Panc1 (cell line): ENCODE measurements around the gene RAB26. TPM values are rescaled to one million over a fixed set of nuclear protein-coding genes. Genes with fewer than 3 reads are reported as not detected.

Experiments
- ATAC-seq: fragments of 200-7000 bp; cut with Tn5 transposase; 2 replicates; pipeline ENCODE4 v1.9.1; 2020; ENCODE audit warnings: mild to moderate bottlenecking, moderate library complexity
- BruUV-seq: library from RNA; stranded (reverse); fragments of 400-500 nt; replicated peaks from 2 replicates; lab custom pipeline; 2021; lab: Mats Ljungman, UMichigan
- CTCF ChIA-PET: fragments of 300-600 bp; sonication (Branson Sonifier 250); formaldehyde crosslinking; loops from one replicate; lab custom pipeline; 2022; ENCODE audit warnings: antibody characterized with exemption; lab: Charles Lee
- POLR2A ChIA-PET: fragments of 300-600 bp; sonication (Branson Sonifier 250); formaldehyde crosslinking; loops from one replicate; lab custom pipeline; 2022; ENCODE audit warnings: antibody characterized with exemption; lab: Charles Lee
- DNase-seq: peaks from one replicate; pipeline ENCODE4 v3.0.0-alpha.2; 2010; ENCODE audit warnings: low read depth, low spot score
- H3K27ac ChIP-seq: 2 replicates; pipeline ENCODE4 v1.5.1; 2011; ENCODE audit warnings: mild to moderate bottlenecking, low read length, inconsistent platforms
- H3K27me3 ChIP-seq: fragments of 200-500 bp; sonication (Bioruptor generic); 2 replicates; pipeline ENCODE4 v1.6.0; 2014; ENCODE audit warnings: low read length, inconsistent platforms; ENCODE audit not compliant: control insufficient read depth, insufficient read depth
- H3K36me3 ChIP-seq: fragments of 200-500 bp; sonication (Bioruptor generic); 2 replicates; pipeline ENCODE4 v1.5.1; 2014; ENCODE audit warnings: inconsistent platforms, mild to moderate bottlenecking, low read length, moderate library complexity; ENCODE audit not compliant: control insufficient read depth, insufficient read depth
- H3K4me1 ChIP-seq: 2 replicates; pipeline ENCODE4 v1.5.1; 2011; ENCODE audit warnings: inconsistent platforms, mild to moderate bottlenecking, low read length, moderate library complexity; ENCODE audit not compliant: control insufficient read depth, insufficient read depth
- H3K4me3 ChIP-seq, 2 experiments: 2 replicates each; pipeline ENCODE4 v1.5.1; 2011 to 2012; ENCODE audit warnings: low read depth in 2 of 2, low read length in 2 of 2, mild to moderate bottlenecking in 2 of 2, inconsistent platforms in 1 of 2, moderate library complexity in 1 of 2
- H3K9me3 ChIP-seq: fragments of 200-500 bp; sonication (Bioruptor generic); 2 replicates; pipeline ENCODE4 v1.5.1; 2014; ENCODE audit warnings: low read depth, mild to moderate bottlenecking, inconsistent platforms, low read length, moderate library complexity; ENCODE audit not compliant: control insufficient read depth, insufficient read depth
- POLR2AphosphoS5 ChIP-seq: IDR thresholded peaks from 2 replicates; pipeline ENCODE4 v1.6.1; 2012; ENCODE audit warnings: mild to moderate bottlenecking, low read depth, low read length, moderate library complexity
- REST ChIP-seq, 2 experiments: IDR thresholded peaks; 2 replicates each; pipeline ENCODE4 v1.6.1; 2011 to 2012; ENCODE audit warnings: low read depth in 2 of 2, control low read depth in 1 of 2, low read length in 1 of 2, mild to moderate bottlenecking in 1 of 2, moderate library complexity in 1 of 2; ENCODE audit not compliant: insufficient read depth in 1 of 2
- SIN3A ChIP-seq: IDR thresholded peaks from 2 replicates; pipeline ENCODE4 v1.6.1; 2012; ENCODE audit warnings: low read depth, mild to moderate bottlenecking, low read length, moderate library complexity, borderline replicate concordance; ENCODE audit not compliant: insufficient read depth
- TCF7L2 ChIP-seq: IDR thresholded peaks from 2 replicates; pipeline ENCODE4 v1.6.1; 2011; ENCODE audit warnings: mild to moderate bottlenecking, low read depth, low read length, inconsistent platforms
- in situ Hi-C: cut with HindIII; loops from 2 replicates; pipeline ENCODE4 v1.10.0; 2016; ENCODE audit warnings: low sequenced_read_pairs, low pct_unique_long_range_greater_than_20kb
- intact Hi-C: fragments of 100-400 bp; cut with micrococcal nuclease; formaldehyde crosslinking; loops from one replicate; pipeline ENCODE4 v1.10.0; 2022; ENCODE audit not compliant: unreplicated experiment
- total RNA-seq: library from RNA; stranded (reverse); gene quantifications from one replicate; pipeline ENCODE4 v1.2.1, GENCODE V29; 2021; ENCODE audit not compliant: unreplicated experiment
- TF ChIP-seq, protein P1 (sequence below): fragments of 450-650 bp; IDR thresholded peaks from 2 replicates; pipeline ENCODE4 v1.5.1; 2017; ENCODE audit warnings: mild to moderate bottlenecking

RAB26 gene
- total RNA-seq, 1 experiment from 2014 or later, result 92.2 TPM

- TF ChIP-seq REST (IDR thresholded peaks at IDR 0.05; ENCODE audit: insufficient read depth in 1 of 2, low read depth in 2 of 2, low read length in 1 of 2) (no peak), TCF7L2 (no peak), SIN3A (no peak; the same call in 1 of the 2 replicates), POLR2AphosphoS5 (no peak; the same call in 1 of the 2 replicates)
- Histone ChIP-seq H3K4me3 (peak overlapping the region; percentile 59 to 67), H3K27ac (peak overlapping the region; percentile 100), H3K36me3 (peaks cover 4% of the 10 kb centered on the region; the same call in 1 of the 2 replicates), H3K9me3 (no peaks in the 10 kb centered on the region), H3K27me3 (no peaks in the 10 kb centered on the region), H3K4me1 (peaks cover 51% of the 10 kb centered on the region)
- POLR2A ChIA-PET, result no interaction called here
- BruUV-seq, result no TSS peak
- DNase-seq (no peak), ATAC-seq (0 out of 2 replicates have a peak, but pooled peaks have one; percentile 5)
- in situ Hi-C loops (no loop called here), intact Hi-C loops (loop anchor here (10.0 kb wide), 1 partner anchor 124 kb away; the partner anchor contains the start of gene NHERF2)
- CTCF ChIA-PET, result no interaction called here
These were observed 547 bp downstream of the RAB26 start for GRCh38 chr16:2148714-2149629.

- in situ Hi-C loops (no loop called here), intact Hi-C loops (loop anchor here (10.0 kb wide), 1 partner anchor 125 kb away; the partner anchor contains the start of gene NHERF2)
- POLR2A ChIA-PET, result no interaction called here
- BruUV-seq, result TSS peak; percentile 69
- CTCF ChIA-PET, result no interaction called here
- ATAC-seq, result peak; percentile 34
- no peaks in the 10 kb centered on the region for H3K9me3 ChIP-seq
- DNase-seq, result no peak
- H3K27ac ChIP-seq, result peak overlapping the region; percentile 100
- no peaks in the 10 kb centered on the region for H3K27me3 ChIP-seq
- H3K4me1 ChIP-seq, result peaks cover 51% of the 10 kb centered on the region
- TF ChIP-seq, protein P1, sequence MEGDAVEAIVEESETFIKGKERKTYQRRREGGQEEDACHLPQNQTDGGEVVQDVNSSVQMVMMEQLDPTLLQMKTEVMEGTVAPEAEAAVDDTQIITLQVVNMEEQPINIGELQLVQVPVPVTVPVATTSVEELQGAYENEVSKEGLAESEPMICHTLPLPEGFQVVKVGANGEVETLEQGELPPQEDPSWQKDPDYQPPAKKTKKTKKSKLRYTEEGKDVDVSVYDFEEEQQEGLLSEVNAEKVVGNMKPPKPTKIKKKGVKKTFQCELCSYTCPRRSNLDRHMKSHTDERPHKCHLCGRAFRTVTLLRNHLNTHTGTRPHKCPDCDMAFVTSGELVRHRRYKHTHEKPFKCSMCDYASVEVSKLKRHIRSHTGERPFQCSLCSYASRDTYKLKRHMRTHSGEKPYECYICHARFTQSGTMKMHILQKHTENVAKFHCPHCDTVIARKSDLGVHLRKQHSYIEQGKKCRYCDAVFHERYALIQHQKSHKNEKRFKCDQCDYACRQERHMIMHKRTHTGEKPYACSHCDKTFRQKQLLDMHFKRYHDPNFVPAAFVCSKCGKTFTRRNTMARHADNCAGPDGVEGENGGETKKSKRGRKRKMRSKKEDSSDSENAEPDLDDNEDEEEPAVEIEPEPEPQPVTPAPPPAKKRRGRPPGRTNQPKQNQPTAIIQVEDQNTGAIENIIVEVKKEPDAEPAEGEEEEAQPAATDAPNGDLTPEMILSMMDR, result no peak
- TF ChIP-seq TCF7L2, result peak; percentile 78
- H3K36me3 ChIP-seq, result peaks cover 12% of the 10 kb centered on the region; the same call in 1 of the 2 replicates
- peak overlapping the region; percentile 59 to 67 for H3K4me3 ChIP-seq
These were observed 1.4 kb downstream of the RAB26 start for GRCh38 chr16:2149630-2150417.
